ENCODE measurements around the gene CRTC3. TPM values are rescaled to one million over a fixed set of nuclear protein-coding genes. Genes with fewer than 3 reads are reported as not detected.

CRTC3 gene
- total RNA-seq, 1 donor from 2014 or later = 33.3 TPM

DNA sequence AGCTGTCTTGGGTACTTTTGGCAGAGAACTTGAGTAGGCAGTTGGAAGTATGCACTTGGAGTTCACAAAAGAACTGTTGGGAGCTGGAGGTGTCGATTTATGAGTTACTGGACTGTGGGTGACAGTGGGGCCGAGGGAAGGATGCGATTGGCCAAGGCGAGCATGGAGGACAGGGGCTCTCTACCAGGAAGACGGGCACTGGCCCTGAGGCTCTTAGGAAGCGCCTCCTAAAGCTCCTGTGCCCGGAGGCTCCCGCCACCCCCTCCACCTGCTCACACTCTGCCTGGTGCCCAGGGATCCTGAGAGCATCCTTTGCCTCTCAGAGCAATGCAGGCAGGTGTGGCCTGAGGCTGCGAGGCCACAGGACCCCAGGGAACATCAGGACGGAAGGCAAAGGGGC, 69.0 kb downstream of the CRTC3 start:
- no peak for DNase-seq (ENCODE audit: low read depth, low spot score)
- H3K27me3 Mint-ChIP-seq (ENCODE audit: low read depth) = no peaks in the 10 kb centered on the region
- no peaks in the 10 kb centered on the region for H3K36me3 Mint-ChIP-seq (ENCODE audit: low read depth)
- TF ChIP-seq, protein P1, sequence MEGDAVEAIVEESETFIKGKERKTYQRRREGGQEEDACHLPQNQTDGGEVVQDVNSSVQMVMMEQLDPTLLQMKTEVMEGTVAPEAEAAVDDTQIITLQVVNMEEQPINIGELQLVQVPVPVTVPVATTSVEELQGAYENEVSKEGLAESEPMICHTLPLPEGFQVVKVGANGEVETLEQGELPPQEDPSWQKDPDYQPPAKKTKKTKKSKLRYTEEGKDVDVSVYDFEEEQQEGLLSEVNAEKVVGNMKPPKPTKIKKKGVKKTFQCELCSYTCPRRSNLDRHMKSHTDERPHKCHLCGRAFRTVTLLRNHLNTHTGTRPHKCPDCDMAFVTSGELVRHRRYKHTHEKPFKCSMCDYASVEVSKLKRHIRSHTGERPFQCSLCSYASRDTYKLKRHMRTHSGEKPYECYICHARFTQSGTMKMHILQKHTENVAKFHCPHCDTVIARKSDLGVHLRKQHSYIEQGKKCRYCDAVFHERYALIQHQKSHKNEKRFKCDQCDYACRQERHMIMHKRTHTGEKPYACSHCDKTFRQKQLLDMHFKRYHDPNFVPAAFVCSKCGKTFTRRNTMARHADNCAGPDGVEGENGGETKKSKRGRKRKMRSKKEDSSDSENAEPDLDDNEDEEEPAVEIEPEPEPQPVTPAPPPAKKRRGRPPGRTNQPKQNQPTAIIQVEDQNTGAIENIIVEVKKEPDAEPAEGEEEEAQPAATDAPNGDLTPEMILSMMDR (conservative IDR thresholded peaks at IDR 0.05) = no peak
- H3K9me3 Mint-ChIP-seq = no peaks in the 10 kb centered on the region
- no peak overlapping the region for H3K4me3 Mint-ChIP-seq
- peaks cover 2% of the 10 kb centered on the region for H3K4me1 Mint-ChIP-seq
- no peak overlapping the region for H3K27ac Mint-ChIP-seq (ENCODE audit: unreplicated experiment)

- no peaks in the 10 kb centered on the region for H3K9me3 Mint-ChIP-seq
- DNase-seq (ENCODE audit: low read depth, low spot score) = no peak
- H3K36me3 Mint-ChIP-seq (ENCODE audit: low read depth) = no peaks in the 10 kb centered on the region
- no peaks in the 10 kb centered on the region for H3K4me1 Mint-ChIP-seq
- no peak overlapping the region for H3K27ac Mint-ChIP-seq (ENCODE audit: unreplicated experiment)
- no peaks in the 10 kb centered on the region for H3K27me3 Mint-ChIP-seq (ENCODE audit: low read depth)
- TF ChIP-seq, protein P1 (conservative IDR thresholded peaks at IDR 0.05) = no peak
- H3K4me3 Mint-ChIP-seq = no peak overlapping the region
These were observed 69.4 kb downstream of the CRTC3 start for GRCh38 chr15:90599116-90599515.

DNA sequence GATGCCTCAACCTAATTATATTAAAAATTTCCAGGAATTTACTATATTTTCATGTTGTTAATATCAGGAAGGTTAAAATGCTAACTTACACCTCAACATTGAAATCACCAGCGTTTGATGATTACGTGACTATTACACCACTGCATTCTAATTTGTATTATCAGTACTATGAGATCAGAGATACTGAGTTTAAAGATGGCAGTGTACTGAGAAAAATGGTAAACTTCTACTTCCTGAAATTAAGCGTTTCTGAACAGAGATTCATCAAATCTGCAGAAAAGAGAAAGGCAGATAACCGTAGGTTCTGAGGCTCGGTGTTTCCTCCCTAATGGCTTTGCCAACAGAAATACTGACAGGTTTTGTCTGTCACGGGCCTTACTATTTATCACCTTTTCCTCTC, 69.9 kb downstream of the CRTC3 start:
- TF ChIP-seq, protein P1 (conservative IDR thresholded peaks at IDR 0.05) = no peak
- DNase-seq (ENCODE audit: low read depth, low spot score) = no peak
- no peaks in the 10 kb centered on the region for H3K27me3 Mint-ChIP-seq (ENCODE audit: low read depth)
- no peaks in the 10 kb centered on the region for H3K36me3 Mint-ChIP-seq (ENCODE audit: low read depth)
- H3K27ac Mint-ChIP-seq (ENCODE audit: unreplicated experiment) = no peak overlapping the region
- no peaks in the 10 kb centered on the region for H3K4me1 Mint-ChIP-seq
- H3K4me3 Mint-ChIP-seq = no peak overlapping the region
- H3K9me3 Mint-ChIP-seq = no peaks in the 10 kb centered on the region

DNA sequence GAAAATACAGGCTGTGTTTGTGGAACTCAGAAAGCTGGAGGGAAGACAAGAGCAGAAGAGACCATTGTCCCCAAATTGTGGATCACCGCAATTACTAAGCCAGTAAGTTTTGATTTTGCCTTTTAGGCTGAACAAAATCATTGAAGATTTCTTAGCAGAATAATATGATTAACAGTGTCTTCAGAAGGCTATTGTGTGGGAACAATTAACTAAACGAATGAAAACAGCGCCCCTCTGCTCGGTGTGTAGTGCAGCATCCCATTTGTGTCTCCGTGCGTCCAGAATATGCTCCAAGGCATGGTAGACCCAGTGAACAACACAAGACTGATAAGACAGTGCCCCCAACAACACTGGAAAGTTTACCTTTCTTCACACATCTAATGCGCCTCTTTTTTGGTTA, 71.2 kb downstream of the CRTC3 start:
- TF ChIP-seq, protein P1 (conservative IDR thresholded peaks at IDR 0.05) = no peak
- H3K36me3 Mint-ChIP-seq (ENCODE audit: low read depth) = no peaks in the 10 kb centered on the region
- no peaks in the 10 kb centered on the region for H3K9me3 Mint-ChIP-seq
- H3K27me3 Mint-ChIP-seq (ENCODE audit: low read depth) = no peaks in the 10 kb centered on the region
- no peak for DNase-seq (ENCODE audit: low read depth, low spot score)
- no peaks in the 10 kb centered on the region for H3K4me1 Mint-ChIP-seq
- no peak overlapping the region for H3K4me3 Mint-ChIP-seq
- no peak overlapping the region for H3K27ac Mint-ChIP-seq (ENCODE audit: unreplicated experiment)

GRCh38 chr15:90603893-90604292, 74.2 kb downstream of the CRTC3 start:
- H3K4me3 Mint-ChIP-seq = no peak overlapping the region
- no peak for DNase-seq (ENCODE audit: low read depth, low spot score)
- H3K9me3 Mint-ChIP-seq = no peaks in the 10 kb centered on the region
- TF ChIP-seq, protein P1 (conservative IDR thresholded peaks at IDR 0.05) = peak; percentile 40
- H3K27me3 Mint-ChIP-seq (ENCODE audit: low read depth) = no peaks in the 10 kb centered on the region
- no peaks in the 10 kb centered on the region for H3K4me1 Mint-ChIP-seq
- no peak overlapping the region for H3K27ac Mint-ChIP-seq (ENCODE audit: unreplicated experiment)
- H3K36me3 Mint-ChIP-seq (ENCODE audit: low read depth) = peaks cover 4% of the 10 kb centered on the region

DNA sequence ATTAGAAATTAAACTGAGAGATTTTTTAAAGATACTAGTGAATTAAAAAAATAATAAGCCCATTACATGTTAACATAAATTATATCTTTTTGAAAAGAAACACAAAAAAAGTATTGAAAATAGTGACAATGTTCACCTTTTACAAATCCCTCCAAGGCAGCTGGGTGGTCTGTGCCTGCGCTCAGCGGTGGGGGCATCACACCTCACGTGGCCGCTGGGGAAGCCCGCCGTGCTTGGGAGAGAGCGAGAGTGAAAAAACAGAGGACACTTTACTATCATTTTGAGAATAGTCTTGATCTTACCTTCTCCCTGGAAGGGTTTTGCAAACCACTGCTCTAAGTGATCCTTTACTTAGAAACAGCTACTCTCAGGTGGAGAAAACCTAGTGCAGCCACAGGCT, 76.9 kb downstream of the CRTC3 start:
- Mint-ChIP-seq H3K27ac (ENCODE audit: unreplicated experiment) (no peak overlapping the region), H3K27me3 (ENCODE audit: low read depth) (no peaks in the 10 kb centered on the region), H3K4me3 (no peak overlapping the region), H3K4me1 (no peaks in the 10 kb centered on the region), H3K36me3 (ENCODE audit: low read depth) (peaks cover 4% of the 10 kb centered on the region), H3K9me3 (no peaks in the 10 kb centered on the region)
- TF ChIP-seq, protein P1 (conservative IDR thresholded peaks at IDR 0.05) = no peak
- no peak for DNase-seq (ENCODE audit: low read depth, low spot score)

Data from neural crest cell (in vitro differentiated cells).